GM21390 (cell line): ENCODE results near the gene WNK2.
"Not testable (repeated sequence)": the region's sequence is repeated elsewhere in the genome, so short reads cannot be mapped to it uniquely, and the experiment has no call there.

Source experiments
- ATAC-seq: cut with Tn5 transposase; IDR thresholded peaks from one replicate; pipeline ENCODE4 v1.9.1; 2021; ENCODE audit not compliant: unreplicated experiment

Gene WNK2

DNA sequence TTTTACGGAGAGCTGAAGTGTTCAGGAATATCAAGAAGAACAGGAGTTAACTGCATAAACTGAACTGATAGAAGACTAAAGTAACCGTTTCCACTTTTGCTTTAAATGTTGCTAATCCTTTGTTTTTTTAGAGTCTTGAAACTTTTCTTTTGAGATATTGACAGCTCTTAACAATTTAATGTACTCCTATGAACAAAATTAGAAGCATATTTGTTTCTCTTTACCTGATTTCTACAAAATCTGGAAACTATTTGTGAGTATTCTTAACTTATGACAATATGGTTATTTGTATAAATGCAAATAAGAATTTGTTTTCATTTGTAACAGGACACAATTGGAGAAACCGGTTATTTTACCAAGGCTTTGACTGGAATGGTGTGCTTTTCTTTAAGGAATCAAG lies 178.1 kb downstream of the WNK2 start:
- no peak for ATAC-seq

DNA sequence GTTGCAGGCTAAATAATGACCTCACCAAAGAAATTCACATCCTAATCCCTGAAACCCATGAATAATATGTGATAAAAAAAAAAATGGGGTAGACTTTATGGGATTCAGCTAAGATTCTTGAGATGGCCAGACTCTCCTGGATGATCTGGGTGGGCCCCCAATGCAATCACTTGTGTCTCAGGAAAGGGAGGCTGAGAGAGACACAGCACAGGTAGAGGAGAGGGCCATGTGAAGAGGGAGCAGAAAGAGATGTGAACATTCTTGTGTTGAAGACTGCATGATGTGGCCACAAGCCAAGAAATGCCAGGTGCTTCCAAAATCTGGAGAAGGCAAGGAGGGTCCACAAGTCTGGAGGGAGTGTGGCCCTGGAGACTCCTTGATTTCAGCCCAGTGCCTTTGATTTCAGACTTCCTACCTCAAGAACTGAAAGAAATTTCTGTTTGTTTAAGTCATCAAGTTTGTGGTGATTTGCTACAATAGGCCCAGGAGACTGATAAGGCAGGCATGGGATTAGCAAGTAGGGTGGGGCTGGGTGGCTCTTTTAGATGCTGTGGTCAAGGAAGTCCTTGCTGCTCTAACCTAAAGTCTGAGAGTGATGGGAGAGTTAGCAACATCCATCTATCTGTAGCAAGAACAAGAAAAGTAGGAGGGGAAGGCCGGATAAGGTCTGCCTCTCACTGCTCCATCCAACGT lies 180.9 kb downstream of the WNK2 start:
- ATAC-seq = no peak

DNA sequence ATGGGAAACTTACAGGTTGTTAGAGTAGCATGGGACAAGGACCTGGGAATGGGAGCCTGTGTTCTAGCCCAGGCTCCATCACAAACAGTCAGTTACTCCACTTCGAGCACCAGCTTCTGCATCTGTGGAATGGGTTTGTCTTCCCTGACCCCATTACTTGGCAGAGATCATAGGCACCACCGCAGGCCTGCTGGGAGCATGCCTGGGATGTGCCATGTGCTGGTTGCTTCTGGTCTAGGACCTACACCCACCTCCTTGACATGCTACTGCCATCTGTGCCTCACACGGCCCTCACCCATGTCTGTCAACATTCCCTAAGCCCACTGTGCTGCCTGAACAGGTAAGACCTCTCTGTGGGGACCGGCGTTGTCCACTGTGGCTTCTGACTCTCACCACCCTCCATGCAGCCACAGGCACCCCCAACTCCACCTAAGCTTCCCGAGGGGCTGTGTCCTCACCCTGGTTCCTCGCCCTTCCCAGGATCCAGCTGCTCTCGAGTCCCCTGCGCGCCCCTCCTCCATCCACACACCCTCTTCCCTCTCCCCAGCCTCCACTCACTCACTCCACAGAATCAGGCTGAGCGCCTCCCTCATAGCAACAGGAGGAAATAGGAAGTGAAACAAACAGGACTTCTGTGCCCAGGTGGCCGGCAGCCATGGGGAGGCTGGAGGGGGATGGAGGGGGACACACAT lies 181.6 kb downstream of the WNK2 start:
- ATAC-seq = no peak

DNA sequence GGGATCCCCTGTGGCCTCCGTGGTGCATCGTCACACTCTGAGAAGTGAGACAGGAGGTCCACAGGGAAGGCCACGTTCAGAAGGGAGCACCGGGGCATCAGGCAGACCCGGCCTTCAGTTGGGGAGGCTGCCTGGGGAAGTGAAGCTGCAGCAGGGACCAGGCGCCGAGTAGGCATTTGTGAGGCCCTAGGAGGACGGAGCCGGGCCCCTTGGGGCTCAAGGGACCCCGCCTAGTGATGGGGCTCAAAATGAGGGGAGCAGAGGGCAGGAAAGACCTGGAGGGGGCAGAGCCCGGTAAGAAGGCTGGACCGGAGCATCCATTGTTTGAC lies 182.1 kb downstream of the WNK2 start:
- no peak for ATAC-seq

DNA sequence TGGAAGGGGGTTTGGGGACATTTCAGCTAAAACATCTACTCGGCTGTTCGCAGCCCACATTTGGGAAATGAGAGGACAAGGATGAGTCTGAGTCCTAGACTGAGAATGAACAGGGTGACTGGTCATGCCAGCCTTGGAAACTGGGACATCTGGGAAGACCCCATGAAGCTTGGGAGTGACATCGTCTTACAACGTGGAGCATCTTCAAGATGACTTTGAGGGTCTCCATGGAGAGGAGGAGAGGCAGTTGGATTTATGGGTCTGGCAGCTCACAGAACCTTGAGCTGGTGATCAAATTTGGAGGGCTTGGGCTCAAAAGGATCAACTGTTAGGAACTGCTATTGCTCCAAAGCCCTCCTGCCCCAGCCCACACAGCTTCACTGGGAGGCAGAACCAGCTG lies 182.5 kb downstream of the WNK2 start:
- not testable (repeated sequence) for ATAC-seq

DNA sequence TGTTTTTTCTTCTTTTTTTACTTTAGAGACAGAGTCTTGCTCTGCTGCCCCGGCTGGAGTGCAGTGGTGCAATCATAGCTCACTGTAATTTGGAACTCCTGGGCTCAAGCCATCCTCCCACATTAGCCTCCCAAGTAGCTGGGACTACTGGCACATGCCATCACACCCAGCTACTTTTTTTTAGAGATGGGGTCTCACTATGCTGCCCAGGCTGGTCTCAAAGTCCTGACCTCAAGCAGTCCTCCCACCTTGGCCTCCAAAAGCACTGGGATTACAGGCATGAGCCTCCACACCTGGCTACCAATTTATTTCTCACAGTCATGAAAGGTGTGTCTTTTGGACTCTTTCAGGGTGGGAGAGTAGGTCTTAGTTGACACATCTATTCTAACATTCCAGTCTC lies 184.5 kb downstream of the WNK2 start:
- no peak for ATAC-seq

DNA sequence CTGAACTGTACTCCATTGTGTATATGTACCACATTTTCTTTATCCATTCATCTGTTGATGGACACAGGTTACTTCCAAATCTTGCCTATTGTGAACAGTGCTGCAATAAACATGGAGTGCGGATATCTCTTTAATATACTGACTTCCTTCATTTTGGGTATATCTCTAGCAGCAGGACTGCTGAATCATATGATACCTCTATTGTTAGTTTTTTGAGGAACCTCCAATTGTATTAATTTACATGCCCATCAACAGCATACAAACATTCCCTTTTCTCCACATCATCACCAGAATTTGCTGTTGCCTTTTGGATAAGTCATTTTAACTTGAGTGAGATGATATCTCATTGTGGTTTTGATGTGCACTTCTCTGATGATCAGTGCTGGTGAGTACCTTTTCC lies 185.7 kb downstream of the WNK2 start:
- no peak for ATAC-seq
